Fibroblast of lung (primary cell): Measurements from ENCODE around the gene PFKFB3. TPM values are rescaled to one million over a fixed set of nuclear protein-coding genes. Genes with fewer than 3 reads are reported as not detected.
A peak's percentile ranks its signal among the peaks of the same experiment; 100 is the strongest.
"Not testable (repeated sequence)": the region's sequence is repeated elsewhere in the genome, so short reads cannot be mapped to it uniquely, and the experiment has no call there.

Experiments used
- DNase-seq, 2 donors: peaks; one replicate each; pipeline versions ENCODE4 v3.0.0 to v3.0.0-alpha.2; 2010; ENCODE audit warnings: low read depth in 2 of 2
- H2AFZ ChIP-seq: 2 replicates; pipeline ENCODE4 v1.5.1; 2012; ENCODE audit warnings: low read length, control low read depth, inconsistent platforms
- H3K27ac ChIP-seq: 2 replicates; pipeline ENCODE4 v1.5.1; 2011; ENCODE audit warnings: low read length, control low read depth; ENCODE audit not compliant: insufficient read depth
- H3K27me3 ChIP-seq: 2 replicates; pipeline ENCODE4 v1.5.1; 2011; ENCODE audit warnings: mild to moderate bottlenecking, low read length; ENCODE audit not compliant: control insufficient read depth, insufficient read depth
- H3K36me3 ChIP-seq: 2 replicates; pipeline ENCODE4 v1.5.1; 2011; ENCODE audit warnings: low read length; ENCODE audit not compliant: control insufficient read depth, insufficient read depth
- H3K4me1 ChIP-seq: 2 replicates; pipeline ENCODE4 v1.5.1; 2011; ENCODE audit warnings: low read length; ENCODE audit not compliant: control insufficient read depth, insufficient read depth; ENCODE audit errors: extremely low read depth
- H3K4me2 ChIP-seq: 2 replicates; pipeline ENCODE4 v1.5.1; 2011; ENCODE audit warnings: low read length, control low read depth; ENCODE audit not compliant: insufficient read depth; ENCODE audit errors: extremely low read depth
- H3K4me3 ChIP-seq, 4 experiments: fragments of 200-600 bp in 1 of 4; sonication (generic) in 1 of 4; replicated peaks in 1 of 4; 2 replicates each; pipeline ENCODE4 v1.5.1; 2011 to 2016; ENCODE audit warnings: low read length in 4 of 4, low read depth in 3 of 4, mild to moderate bottlenecking in 3 of 4, control low read depth in 2 of 4, inconsistent platforms in 1 of 4, mixed read lengths in 1 of 4; ENCODE audit not compliant: insufficient read depth in 1 of 4; ENCODE audit errors: control extremely low read depth in 1 of 4
- H3K79me2 ChIP-seq: 2 replicates; pipeline ENCODE4 v1.5.1; 2012; ENCODE audit warnings: mild to moderate bottlenecking, low read length, inconsistent platforms; ENCODE audit not compliant: control insufficient read depth, insufficient read depth
- H3K9ac ChIP-seq: 2 replicates; pipeline ENCODE4 v1.5.1; 2011; ENCODE audit warnings: mild to moderate bottlenecking, low read length, control low read depth; ENCODE audit not compliant: insufficient read depth
- H3K9me3 ChIP-seq: 2 replicates; pipeline ENCODE4 v1.5.1; 2012; ENCODE audit warnings: low read depth, low read length; ENCODE audit not compliant: control insufficient read depth, insufficient read depth
- H4K20me1 ChIP-seq: 2 replicates; pipeline ENCODE4 v1.5.1; 2011; ENCODE audit warnings: low read length; ENCODE audit not compliant: control insufficient read depth, insufficient read depth; ENCODE audit errors: extremely low read depth
- CTCF ChIP-seq, 2 donors: IDR thresholded peaks in 1 of 2; conservative IDR thresholded peaks in 1 of 2; 1 replicate in 1 of 2; 2 replicates in 1 of 2; pipeline ENCODE4 v1.5.1; 2011 to 2012; ENCODE audit warnings: low read length in 2 of 2, control low read depth in 1 of 2, inconsistent platforms in 1 of 2, low read depth in 1 of 2, mild to moderate bottlenecking in 1 of 2
- EZH2 ChIP-seq: IDR thresholded peaks from 2 replicates; pipeline ENCODE4 v1.5.1; 2012; ENCODE audit warnings: low read length, control low read depth, mild to moderate bottlenecking; ENCODE audit errors: missing control alignments
- polyA plus RNA-seq, 2 donors: library from polyadenylated mRNA; depleted of rRNA in 1 of 2; stranded (reverse) in 1 of 2; unstranded in 1 of 2; fragments of >200 nt; gene quantifications; 2 replicates each; pipeline ENCODE4 v1.2.1, GENCODE V29; 2011 to 2012; ENCODE audit warnings: missing spikeins in 1 of 2
- total RNA-seq: library from RNA; depleted of rRNA; stranded (reverse); fragments of >200 nt; gene quantifications from 2 replicates; pipeline ENCODE4 v1.2.1, GENCODE V29; 2014

Gene PFKFB3
- total and polyA plus RNA-seq, 2 donors (not counting 1 experiment from before 2014, with no cell fraction given) = 14.2 to 25.8 TPM

- no peak overlapping the region for H2AFZ ChIP-seq
- no peaks in the 10 kb centered on the region for H3K9me3 ChIP-seq
- DNase-seq = no peak
- no peaks in the 10 kb centered on the region for H3K27me3 ChIP-seq
- H3K4me2 ChIP-seq = no peak overlapping the region
- no peak overlapping the region for H3K9ac ChIP-seq
- no peaks in the 10 kb centered on the region for H3K36me3 ChIP-seq
- no peak overlapping the region for H3K4me3 ChIP-seq
- no peaks in the 10 kb centered on the region for H4K20me1 ChIP-seq
- no peak overlapping the region for H3K27ac ChIP-seq
- H3K4me1 ChIP-seq = peaks cover 2% of the 10 kb centered on the region
- no peaks in the 10 kb centered on the region for H3K79me2 ChIP-seq
- TF ChIP-seq CTCF (conservative IDR thresholded peaks at IDR 0.05 in 1 of 2, IDR thresholded peaks at IDR 0.05 in 1 of 2; ENCODE audit: low read depth in 1 of 2, low read length in 2 of 2) (no peak), EZH2 (no peak)
Observed at GRCh38 chr10:6244510-6244909, 41.8 kb downstream of the PFKFB3 start.

- Histone ChIP-seq H3K4me1 (peaks cover 2% of the 10 kb centered on the region), H3K27ac (no peak overlapping the region), H3K9me3 (no peaks in the 10 kb centered on the region), H3K9ac (no peak overlapping the region), H3K4me2 (no peak overlapping the region), H3K27me3 (no peaks in the 10 kb centered on the region), H3K36me3 (no peaks in the 10 kb centered on the region), H3K4me3 (no peak overlapping the region), H2AFZ (no peak overlapping the region), H3K79me2 (no peaks in the 10 kb centered on the region), H4K20me1 (no peaks in the 10 kb centered on the region)
- DNase-seq = peak in 1 of 2 donors; percentile 84
- TF ChIP-seq EZH2 (no peak), CTCF (conservative IDR thresholded peaks at IDR 0.05 in 1 of 2, IDR thresholded peaks at IDR 0.05 in 1 of 2; ENCODE audit: low read depth in 1 of 2, low read length in 2 of 2) (no peak)
Observed at GRCh38 chr10:6247041-6247712, 44.4 kb downstream of the PFKFB3 start.

GRCh38 chr10:6248908-6249307 is 46.2 kb downstream of the PFKFB3 start:
- H4K20me1 ChIP-seq, H3K4me2 ChIP-seq, H3K27ac ChIP-seq, H3K9me3 ChIP-seq, H3K4me3 ChIP-seq, H2AFZ ChIP-seq, H3K36me3 ChIP-seq, H3K27me3 ChIP-seq, H3K79me2 ChIP-seq, H3K9ac ChIP-seq, H3K4me1 ChIP-seq, DNase-seq: not testable (repeated sequence)
